Measurements from ENCODE around the gene RBM45.
"Not testable (repeated sequence)": the region's sequence is repeated elsewhere in the genome, so short reads cannot be mapped to it uniquely, and the experiment has no call there.

RBM45 gene

GRCh38 chr2:178112202-178113152, at the start of gene RBM45:
TSS of gene RBM45 (plus strand) at chr2:178112437. CDS start at chr2:178112547, 110 bp downstream.
- peak; percentile 68 to 80 (median 74) for DNase-seq

GRCh38 chr2:178066324-178066723, 45.9 kb upstream of the RBM45 start:
- DNase-seq, result no peak

- DNase-seq, result no peak
Observed at GRCh38 chr2:178066890-178067669, 45.2 kb upstream of the RBM45 start.

- DNase-seq, result no peak
Observed at GRCh38 chr2:178068823-178069454, 43.3 kb upstream of the RBM45 start.

- DNase-seq, result no peak
Observed at GRCh38 chr2:178069551-178069950, 42.7 kb upstream of the RBM45 start.

- no peak for DNase-seq
Observed at GRCh38 chr2:178070824-178071223, 41.4 kb upstream of the RBM45 start.

GRCh38 chr2:178072000-178072382, 40.2 kb upstream of the RBM45 start:
- DNase-seq, result no peak

- DNase-seq, result no peak
Observed at GRCh38 chr2:178072383-178073301, 39.6 kb upstream of the RBM45 start, which contains the start of gene PDE11A. TSS of gene PDE11A (minus strand) at chr2:178072777. CDS start at chr2:178072437, 340 bp downstream.

GRCh38 chr2:178074123-178075005, 37.9 kb upstream of the RBM45 start:
- no peak for DNase-seq

GRCh38 chr2:178075006-178075326, 37.3 kb upstream of the RBM45 start:
- DNase-seq, result no peak

GRCh38 chr2:178076130-178076529, 36.1 kb upstream of the RBM45 start:
- no peak for DNase-seq

GRCh38 chr2:178079279-178079678, 33.0 kb upstream of the RBM45 start:
- DNase-seq, result not testable (repeated sequence)

- DNase-seq, result no peak
Observed at GRCh38 chr2:178082408-178083045, 29.7 kb upstream of the RBM45 start.

GRCh38 chr2:178084273-178084672, 28.0 kb upstream of the RBM45 start:
- DNase-seq, result no peak

GRCh38 chr2:178088774-178089270, 23.4 kb upstream of the RBM45 start:
- no peak for DNase-seq

- no peak for DNase-seq
Observed at GRCh38 chr2:178093471-178093870, 18.8 kb upstream of the RBM45 start.

- DNase-seq, result no peak
Observed at GRCh38 chr2:178101321-178102079, 10.7 kb upstream of the RBM45 start.

GRCh38 chr2:178105566-178105965, 6.7 kb upstream of the RBM45 start:
- DNase-seq, result no peak

- DNase-seq, result no peak
Observed at GRCh38 chr2:178106053-178106452, 6.2 kb upstream of the RBM45 start.

GRCh38 chr2:178108176-178108575, 4.1 kb upstream of the RBM45 start:
- DNase-seq, result no peak
